Ovary (tissue), 9 donors: ENCODE measurements around the gene PRM1. TPM values are rescaled to one million over a fixed set of nuclear protein-coding genes. Genes with fewer than 3 reads are reported as not detected.

Experiments
- DNase-seq, 5 donors: peaks; one replicate each; pipeline ENCODE4 v3.0.0-alpha.2; 2019 to 2020
- H3K27ac ChIP-seq, 2 donors: fragments of 200-600 bp; one replicate each; pipeline versions ENCODE4 v1.5.1 to v1.8.0; 2019 to 2022
- H3K27me3 ChIP-seq: fragments of 200-600 bp; one replicate; pipeline ENCODE4 v1.8.0; 2022
- H3K36me3 ChIP-seq: fragments of 200-600 bp; sonication (generic); one replicate; pipeline ENCODE4 v1.5.1; 2019
- H3K4me1 ChIP-seq: one replicate; pipeline ENCODE4 v1.8.1; 2013; ENCODE audit warnings: mild to moderate bottlenecking, moderate library complexity; ENCODE audit not compliant: insufficient read depth
- H3K4me3 ChIP-seq: fragments of 200-600 bp; sonication (generic); one replicate; pipeline ENCODE4 v1.5.1; 2017
- H3K9me3 ChIP-seq, 2 donors: fragments of 200-600 bp in 1 of 2; sonication (generic) in 1 of 2; one replicate each; pipeline versions ENCODE4 v1.5.1 to v1.8.1; 2013 to 2019; ENCODE audit warnings: mild to moderate bottlenecking in 1 of 2, moderate library complexity in 1 of 2
- CTCF ChIP-seq, 3 donors: fragments of 450-650 bp in 2 of 3; fragments of 200-600 bp in 1 of 3; IDR thresholded peaks; one replicate each; pipeline versions ENCODE4 v1.5.1 to v1.8.0; 2016 to 2022; ENCODE audit warnings: antibody characterized with exemption in 3 of 3, mild to moderate bottlenecking in 1 of 3
- EP300 ChIP-seq: sonication (generic); formaldehyde crosslinking; IDR thresholded peaks from one replicate; pipeline ENCODE4 v1.6.1; 2017; ENCODE audit warnings: antibody characterized with exemption
- POLR2A ChIP-seq: fragments of 450-650 bp; IDR thresholded peaks from one replicate; pipeline ENCODE4 v1.6.1; 2017; ENCODE audit warnings: antibody characterized with exemption, mild to moderate bottlenecking, moderate library complexity
- WGBS, 3 donors: extraction: QIAGEN DNeasy Blood & Tissue Kit in 1 of 3; methylation state at CpG; one replicate each; pipeline versions ENCODE4 v1.1.5 to v1.1.7; 2013 to 2017; 5-methylcytosine and 5-hydroxymethylcytosine counted together
- intact Hi-C, 4 donors: fragments of 100-400 bp; cut with DNase I; formaldehyde crosslinking; loops; one replicate each; pipeline versions ENCODE4 v1.11.0 to v1.15.1; 2022 to 2023
- polyA plus RNA-seq, 2 donors: library from polyadenylated mRNA; stranded (reverse); fragments of 200-250 nt in 1 of 2; fragments of 350-450 nt in 1 of 2; fragmentation: Illumina TruSeq in 1 of 2; extraction: RNeasy Lipid Tissue Mini Kit (QIAGEN cat#74804) in 1 of 2; gene quantifications; one replicate each; pipeline ENCODE4 v1.2.3, GENCODE V29; 2013 to 2014
- total RNA-seq, 7 donors: library from RNA; depleted of rRNA in 2 of 7; stranded (reverse); fragments of >200 nt in 2 of 7; fragmentation: NEBNext Ultra II Directional in 3 of 7; extraction: Animal tissue kit (Norgen Biotek cat#: 25700) in 3 of 7; gene quantifications; one replicate each; pipeline versions ENCODE4 v1.1.0 to v1.2.4, GENCODE V29; 2016 to 2023
- donor health status: DM: no; HTN: no; CAD: no; lungs with moderate emphysema.
- donor health status: DM: no; HTN: no; CAD: no.
- donor health status: Bipolar disorder and iron deficiency.
- donor health status: DM: yes; HTN: yes; CAD: no.
- donor health status: DM: no; HTN: no; CAD: no.
- donor health status: DM: yes; HTN: yes; CAD: no.

The PRM1 gene
- total and polyA plus RNA-seq, 9 donors: not detected

GRCh38 chr16:11268921-11269375 lies 12.2 kb downstream of the PRM1 start, which contains the start of gene TNP2:
Gene TNP2, minus strand, starts transcription at chr16:11269325. Its CDS starts 63 bp downstream, at chr16:11269262.
- TF ChIP-seq CTCF (IDR thresholded peaks at IDR 0.05): no peak
- no peak for TF ChIP-seq EP300
- TF ChIP-seq POLR2A: no peak
- Histone ChIP-seq H3K36me3 (no peaks in the 10 kb centered on the region), H3K4me1 (no peaks in the 10 kb centered on the region), H3K27me3 (no peaks in the 10 kb centered on the region), H3K27ac (no peak within 1 kb of the TSS), H3K4me3 (no peak within 1 kb of the TSS), H3K9me3 (no peaks in the 10 kb centered on the region)
- 95 to 97% (median 97%) methylated on average over 11 of the region's 11 CpGs for WGBS, 3 donors
- intact Hi-C loops: no loop called here
- DNase-seq: no peak

- no peaks in the 10 kb centered on the region for H3K27me3 ChIP-seq
- 89 to 91% (median 90%) methylated on average over 7 of the region's 7 CpGs for WGBS, 3 donors
- H3K9me3 ChIP-seq: no peaks in the 10 kb centered on the region
- H3K4me3 ChIP-seq: no peak overlapping the region
- no peaks in the 10 kb centered on the region for H3K4me1 ChIP-seq
- intact Hi-C loops: no loop called here
- H3K36me3 ChIP-seq: no peaks in the 10 kb centered on the region
- no peak for DNase-seq
- no peak overlapping the region for H3K27ac ChIP-seq
- TF ChIP-seq POLR2A (no peak), EP300 (no peak), CTCF (IDR thresholded peaks at IDR 0.05) (no peak)
Observed at GRCh38 chr16:11265124-11265523, 16.0 kb downstream of the PRM1 start.

GRCh38 chr16:11264155-11264832 lies 16.8 kb downstream of the PRM1 start:
- intact Hi-C loops: loop anchor here in 1 of 4 donors (5.0 kb wide), 1 partner anchor 58 kb away; no protein-coding TSS in a partner anchor
- no peaks in the 10 kb centered on the region for H3K9me3 ChIP-seq
- no peak for TF ChIP-seq POLR2A
- no peak for TF ChIP-seq CTCF (IDR thresholded peaks at IDR 0.05)
- TF ChIP-seq EP300: no peak
- H3K4me3 ChIP-seq: no peak overlapping the region
- no peaks in the 10 kb centered on the region for H3K27me3 ChIP-seq
- H3K27ac ChIP-seq: no peak overlapping the region
- WGBS, 3 donors: 80 to 81% (median 81%) methylated on average over 9 of the region's 9 CpGs
- DNase-seq: no peak
- H3K36me3 ChIP-seq: no peaks in the 10 kb centered on the region
- no peaks in the 10 kb centered on the region for H3K4me1 ChIP-seq

- no peak for DNase-seq
- Histone ChIP-seq H3K4me3 (no peak overlapping the region), H3K9me3 (no peaks in the 10 kb centered on the region), H3K27ac (no peak overlapping the region), H3K27me3 (no peaks in the 10 kb centered on the region), H3K4me1 (no peaks in the 10 kb centered on the region), H3K36me3 (no peaks in the 10 kb centered on the region)
- TF ChIP-seq POLR2A: no peak
- no peak for TF ChIP-seq CTCF (IDR thresholded peaks at IDR 0.05)
- TF ChIP-seq EP300: no peak
- 84 to 85% (median 84%) methylated on average over 4 of the region's 4 CpGs for WGBS, 3 donors
- intact Hi-C loops: loop anchor here in 1 of 4 donors (5.0 kb wide), 1 partner anchor 59 kb away; no protein-coding TSS in a partner anchor
Observed at GRCh38 chr16:11263737-11264136, 17.4 kb downstream of the PRM1 start.
